GM23338 (cell line): ENCODE measurements around the gene CMIP. TPM values are rescaled to one million over a fixed set of nuclear protein-coding genes. Genes with fewer than 3 reads are reported as not detected.

Experiments used
- ATAC-seq: fragments of 200-7000 bp; cut with Tn5 transposase; 3 replicates; pipeline ENCODE4 v1.9.1; 2020
- DNase-seq: peaks from one replicate; pipeline ENCODE4 v3.0.0-alpha.2; 2015; ENCODE audit warnings: low spot score
- H2AFZ ChIP-seq: fragments of 200-600 bp; sonication (generic); 2 replicates; pipeline ENCODE4 v1.8.0; 2016; ENCODE audit warnings: antibody characterized with exemption, mild to moderate bottlenecking, moderate library complexity
- H3F3A ChIP-seq: fragments of 200-600 bp; sonication (generic); replicated peaks from 2 replicates; pipeline ENCODE4 v1.8.0; 2017; ENCODE audit warnings: antibody characterized with exemption, mixed run types, low read depth
- H3K27ac ChIP-seq: fragments of 200-600 bp; sonication (generic); 2 replicates; pipeline ENCODE4 v1.6.1; 2016; ENCODE audit warnings: low read depth
- H3K27me3 ChIP-seq: fragments of 200-600 bp; sonication (generic); 2 replicates; pipeline ENCODE4 v1.8.0; 2016; ENCODE audit warnings: mild to moderate bottlenecking, mixed run types, moderate library complexity; ENCODE audit not compliant: insufficient read depth
- H3K36me3 ChIP-seq: fragments of 200-600 bp; sonication (generic); 2 replicates; pipeline ENCODE4 v1.8.0; 2016; ENCODE audit warnings: mild to moderate bottlenecking; ENCODE audit not compliant: insufficient read depth
- H3K4me1 ChIP-seq: fragments of 200-600 bp; sonication (generic); 2 replicates; pipeline ENCODE4 v1.8.0; 2016; ENCODE audit warnings: mild to moderate bottlenecking, moderate library complexity; ENCODE audit not compliant: insufficient read depth
- H3K4me2 ChIP-seq: fragments of 200-600 bp; sonication (generic); 2 replicates; pipeline ENCODE4 v1.7.1; 2017; ENCODE audit warnings: mixed run types
- H3K4me3 ChIP-seq: fragments of 200-600 bp; sonication (generic); 2 replicates; pipeline ENCODE4 v1.6.1; 2016; ENCODE audit warnings: mixed run types
- H3K79me2 ChIP-seq: fragments of 200-600 bp; sonication (generic); replicated peaks from 2 replicates; pipeline ENCODE4 v1.8.0; 2017; ENCODE audit warnings: mild to moderate bottlenecking; ENCODE audit not compliant: insufficient read depth
- H3K9me2 ChIP-seq: fragments of 200-600 bp; sonication (generic); 2 replicates; pipeline ENCODE4 v1.8.0; 2017; ENCODE audit not compliant: insufficient read depth
- H4K20me1 ChIP-seq: fragments of 200-600 bp; sonication (generic); replicated peaks from 2 replicates; pipeline ENCODE4 v1.8.0; 2017; ENCODE audit warnings: mild to moderate bottlenecking; ENCODE audit not compliant: insufficient read depth
- H3K27ac Mint-ChIP-seq: 2 replicates; pipeline ENCODE4 v1.8.0; 2020; ENCODE audit warnings: inconsistent platforms, mild to moderate bottlenecking, moderate library complexity, mixed read lengths
- H3K27me3 Mint-ChIP-seq: 3 replicates; pipeline ENCODE4 v1.8.0; 2022; ENCODE audit warnings: low read depth, mild to moderate bottlenecking, moderate library complexity, mixed read lengths, inconsistent platforms; ENCODE audit not compliant: insufficient read depth, poor library complexity
- H3K36me3 Mint-ChIP-seq: 3 replicates; pipeline ENCODE4 v1.8.0; 2021; ENCODE audit warnings: low read depth, mild to moderate bottlenecking, inconsistent platforms, moderate library complexity, mixed read lengths
- H3K4me1 Mint-ChIP-seq: 3 replicates; pipeline ENCODE4 v1.8.0; 2020; ENCODE audit warnings: mild to moderate bottlenecking, inconsistent platforms, mixed read lengths
- H3K4me3 Mint-ChIP-seq: 3 replicates; pipeline ENCODE4 v1.8.0; 2021; ENCODE audit warnings: moderate library complexity, mild to moderate bottlenecking, inconsistent platforms, mixed read lengths
- H3K9me3 Mint-ChIP-seq: 3 replicates; pipeline ENCODE4 v1.8.0; 2020; ENCODE audit warnings: moderate library complexity, mild to moderate bottlenecking, inconsistent platforms, mixed read lengths
- EZH2 ChIP-seq: fragments of 200-600 bp; sonication (generic); IDR thresholded peaks from one replicate; pipeline ENCODE4 v1.8.0; 2017; ENCODE audit warnings: antibody characterized with exemption, mild to moderate bottlenecking, low read depth; ENCODE audit not compliant: unreplicated experiment
- EZH2phosphoT487 ChIP-seq: fragments of 200-600 bp; sonication (generic); IDR thresholded peaks from one replicate; pipeline ENCODE4 v1.8.1; 2018; ENCODE audit warnings: antibody characterized with exemption; ENCODE audit not compliant: unreplicated experiment
- JUNB ChIP-seq: IDR thresholded peaks from one replicate; pipeline ENCODE4 v1.6.1; 2016; ENCODE audit warnings: antibody characterized with exemption; ENCODE audit not compliant: unreplicated experiment
- NANOG ChIP-seq: IDR thresholded peaks from 2 replicates; pipeline ENCODE4 v1.6.1; 2016; ENCODE audit warnings: antibody characterized with exemption, borderline replicate concordance
- STAT1 ChIP-seq: IDR thresholded peaks from one replicate; pipeline ENCODE4 v1.6.1; 2016; ENCODE audit warnings: antibody characterized with exemption; ENCODE audit not compliant: unreplicated experiment
- ZNF114 ChIP-seq: fragments of 250-450 bp; sonication (Bioruptor Pico); IDR thresholded peaks from 2 replicates; pipeline ENCODE4 v1.5.0; 2020; ENCODE audit warnings: mild to moderate bottlenecking, moderate library complexity
- polyA plus RNA-seq: library from polyadenylated mRNA; unstranded; fragments of >200 nt; fragmentation: Nextera tagmentation; extraction: Ambion mirVana; gene quantifications from 2 replicates; pipeline ENCODE4 v1.2.1, GENCODE V29; 2016
- total RNA-seq: library from RNA; depleted of rRNA; stranded (reverse); fragments of >200 nt; shearing (Covaris generic); gene quantifications from 2 replicates; pipeline ENCODE4 v1.2.3, GENCODE V29; 2014
- TF ChIP-seq, protein P1 (sequence below): fragments of 250-450 bp; sonication (Bioruptor Pico); IDR thresholded peaks from 2 replicates; pipeline ENCODE4 v1.5.0; 2020; ENCODE audit warnings: mild to moderate bottlenecking, moderate library complexity
- TF ChIP-seq, protein P2 (sequence below): IDR thresholded peaks from 2 replicates; pipeline ENCODE4 v1.6.1; 2016; ENCODE audit warnings: antibody characterized with exemption
- TF ChIP-seq, protein P3 (sequence below): IDR thresholded peaks from one replicate; pipeline ENCODE4 v1.6.1; 2018; ENCODE audit warnings: antibody characterized with exemption; ENCODE audit not compliant: unreplicated experiment
- TF ChIP-seq, protein P4 (sequence below), 2 experiments: fragments of 200-600 bp in 1 of 2; sonication (generic) in 1 of 2; conservative IDR thresholded peaks; 2 replicates each; pipeline versions ENCODE4 v1.5.1 to v1.6.1; 2016 to 2017; ENCODE audit warnings: antibody characterized with exemption in 2 of 2, low read depth in 2 of 2, mild to moderate bottlenecking in 2 of 2, moderate library complexity in 1 of 2

The CMIP gene
- total and polyA plus RNA-seq, 2 experiments from 2014 or later: 9.5 to 62.3 TPM

DNA sequence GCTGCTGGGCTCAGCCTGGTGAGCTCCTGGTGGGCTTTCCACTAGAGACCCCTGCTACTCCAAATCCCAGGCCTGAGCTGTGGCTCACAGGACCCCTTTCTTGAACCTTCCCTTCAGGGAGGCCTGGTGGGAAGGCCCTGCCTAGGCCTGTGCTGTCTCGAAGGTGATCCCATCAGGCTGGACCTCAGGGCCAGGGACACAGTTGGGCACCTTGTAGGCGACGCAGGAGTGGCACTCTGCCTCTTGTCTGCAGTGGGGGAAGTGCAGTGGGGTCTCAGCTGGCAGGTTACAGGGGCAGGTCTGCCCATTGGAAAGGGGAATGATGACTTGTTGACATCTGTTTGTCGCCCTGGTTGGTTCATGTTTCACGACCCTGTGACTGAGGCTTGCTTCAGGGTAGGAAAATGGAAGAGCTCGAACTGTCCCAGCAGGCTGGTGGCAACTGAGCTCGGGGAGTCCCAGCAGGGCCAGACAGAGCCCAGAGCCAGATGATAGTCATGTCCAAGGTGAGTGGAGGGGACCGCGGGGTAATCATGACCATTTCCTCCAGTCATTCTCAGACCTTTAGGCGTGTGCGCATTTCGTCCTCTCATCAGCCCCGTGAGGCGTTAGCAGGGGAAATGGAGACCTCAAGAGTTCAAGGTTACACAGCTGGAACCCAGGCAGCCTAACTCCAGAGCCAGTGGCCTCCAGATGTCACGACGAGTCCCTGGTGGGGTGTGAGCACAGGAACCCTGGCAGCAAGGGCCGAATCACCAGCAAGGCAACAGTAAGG, 11.3 kb downstream of the CMIP start (continued):
- TF ChIP-seq, protein P1, sequence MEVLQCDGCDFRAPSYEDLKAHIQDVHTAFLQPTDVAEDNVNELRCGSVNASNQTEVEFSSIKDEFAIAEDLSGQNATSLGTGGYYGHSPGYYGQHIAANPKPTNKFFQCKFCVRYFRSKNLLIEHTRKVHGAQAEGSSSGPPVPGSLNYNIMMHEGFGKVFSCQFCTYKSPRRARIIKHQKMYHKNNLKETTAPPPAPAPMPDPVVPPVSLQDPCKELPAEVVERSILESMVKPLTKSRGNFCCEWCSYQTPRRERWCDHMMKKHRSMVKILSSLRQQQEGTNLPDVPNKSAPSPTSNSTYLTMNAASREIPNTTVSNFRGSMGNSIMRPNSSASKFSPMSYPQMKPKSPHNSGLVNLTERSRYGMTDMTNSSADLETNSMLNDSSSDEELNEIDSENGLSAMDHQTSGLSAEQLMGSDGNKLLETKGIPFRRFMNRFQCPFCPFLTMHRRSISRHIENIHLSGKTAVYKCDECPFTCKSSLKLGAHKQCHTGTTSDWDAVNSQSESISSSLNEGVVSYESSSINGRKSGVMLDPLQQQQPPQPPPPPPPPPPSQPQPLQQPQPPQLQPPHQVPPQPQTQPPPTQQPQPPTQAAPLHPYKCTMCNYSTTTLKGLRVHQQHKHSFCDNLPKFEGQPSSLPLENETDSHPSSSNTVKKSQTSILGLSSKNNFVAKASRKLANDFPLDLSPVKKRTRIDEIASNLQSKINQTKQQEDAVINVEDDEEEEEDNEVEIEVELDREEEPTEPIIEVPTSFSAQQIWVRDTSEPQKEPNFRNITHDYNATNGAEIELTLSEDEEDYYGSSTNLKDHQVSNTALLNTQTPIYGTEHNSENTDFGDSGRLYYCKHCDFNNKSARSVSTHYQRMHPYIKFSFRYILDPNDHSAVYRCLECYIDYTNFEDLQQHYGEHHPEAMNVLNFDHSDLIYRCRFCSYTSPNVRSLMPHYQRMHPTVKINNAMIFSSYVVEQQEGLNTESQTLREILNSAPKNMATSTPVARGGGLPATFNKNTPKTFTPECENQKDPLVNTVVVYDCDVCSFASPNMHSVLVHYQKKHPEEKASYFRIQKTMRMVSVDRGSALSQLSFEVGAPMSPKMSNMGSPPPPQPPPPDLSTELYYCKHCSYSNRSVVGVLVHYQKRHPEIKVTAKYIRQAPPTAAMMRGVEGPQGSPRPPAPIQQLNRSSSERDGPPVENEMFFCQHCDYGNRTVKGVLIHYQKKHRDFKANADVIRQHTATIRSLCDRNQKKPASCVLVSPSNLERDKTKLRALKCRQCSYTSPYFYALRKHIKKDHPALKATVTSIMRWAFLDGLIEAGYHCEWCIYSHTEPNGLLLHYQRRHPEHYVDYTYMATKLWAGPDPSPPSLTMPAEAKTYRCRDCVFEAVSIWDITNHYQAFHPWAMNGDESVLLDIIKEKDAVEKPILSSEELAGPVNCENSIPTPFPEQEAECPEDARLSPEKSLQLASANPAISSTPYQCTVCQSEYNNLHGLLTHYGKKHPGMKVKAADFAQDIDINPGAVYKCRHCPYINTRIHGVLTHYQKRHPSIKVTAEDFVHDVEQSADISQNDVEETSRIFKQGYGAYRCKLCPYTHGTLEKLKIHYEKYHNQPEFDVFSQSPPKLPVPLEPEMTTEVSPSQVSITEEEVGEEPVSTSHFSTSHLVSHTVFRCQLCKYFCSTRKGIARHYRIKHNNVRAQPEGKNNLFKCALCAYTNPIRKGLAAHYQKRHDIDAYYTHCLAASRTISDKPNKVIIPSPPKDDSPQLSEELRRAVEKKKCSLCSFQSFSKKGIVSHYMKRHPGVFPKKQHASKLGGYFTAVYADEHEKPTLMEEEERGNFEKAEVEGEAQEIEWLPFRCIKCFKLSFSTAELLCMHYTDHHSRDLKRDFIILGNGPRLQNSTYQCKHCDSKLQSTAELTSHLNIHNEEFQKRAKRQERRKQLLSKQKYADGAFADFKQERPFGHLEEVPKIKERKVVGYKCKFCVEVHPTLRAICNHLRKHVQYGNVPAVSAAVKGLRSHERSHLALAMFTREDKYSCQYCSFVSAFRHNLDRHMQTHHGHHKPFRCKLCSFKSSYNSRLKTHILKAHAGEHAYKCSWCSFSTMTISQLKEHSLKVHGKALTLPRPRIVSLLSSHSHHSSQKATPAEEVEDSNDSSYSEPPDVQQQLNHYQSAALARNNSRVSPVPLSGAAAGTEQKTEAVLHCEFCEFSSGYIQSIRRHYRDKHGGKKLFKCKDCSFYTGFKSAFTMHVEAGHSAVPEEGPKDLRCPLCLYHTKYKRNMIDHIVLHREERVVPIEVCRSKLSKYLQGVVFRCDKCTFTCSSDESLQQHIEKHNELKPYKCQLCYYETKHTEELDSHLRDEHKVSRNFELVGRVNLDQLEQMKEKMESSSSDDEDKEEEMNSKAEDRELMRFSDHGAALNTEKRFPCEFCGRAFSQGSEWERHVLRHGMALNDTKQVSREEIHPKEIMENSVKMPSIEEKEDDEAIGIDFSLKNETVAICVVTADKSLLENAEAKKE (CRISPR knock-in tag): no peak
- TF ChIP-seq, protein P2, sequence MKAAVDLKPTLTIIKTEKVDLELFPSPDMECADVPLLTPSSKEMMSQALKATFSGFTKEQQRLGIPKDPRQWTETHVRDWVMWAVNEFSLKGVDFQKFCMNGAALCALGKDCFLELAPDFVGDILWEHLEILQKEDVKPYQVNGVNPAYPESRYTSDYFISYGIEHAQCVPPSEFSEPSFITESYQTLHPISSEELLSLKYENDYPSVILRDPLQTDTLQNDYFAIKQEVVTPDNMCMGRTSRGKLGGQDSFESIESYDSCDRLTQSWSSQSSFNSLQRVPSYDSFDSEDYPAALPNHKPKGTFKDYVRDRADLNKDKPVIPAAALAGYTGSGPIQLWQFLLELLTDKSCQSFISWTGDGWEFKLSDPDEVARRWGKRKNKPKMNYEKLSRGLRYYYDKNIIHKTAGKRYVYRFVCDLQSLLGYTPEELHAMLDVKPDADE: no peak
- no peak for TF ChIP-seq STAT1

DNA sequence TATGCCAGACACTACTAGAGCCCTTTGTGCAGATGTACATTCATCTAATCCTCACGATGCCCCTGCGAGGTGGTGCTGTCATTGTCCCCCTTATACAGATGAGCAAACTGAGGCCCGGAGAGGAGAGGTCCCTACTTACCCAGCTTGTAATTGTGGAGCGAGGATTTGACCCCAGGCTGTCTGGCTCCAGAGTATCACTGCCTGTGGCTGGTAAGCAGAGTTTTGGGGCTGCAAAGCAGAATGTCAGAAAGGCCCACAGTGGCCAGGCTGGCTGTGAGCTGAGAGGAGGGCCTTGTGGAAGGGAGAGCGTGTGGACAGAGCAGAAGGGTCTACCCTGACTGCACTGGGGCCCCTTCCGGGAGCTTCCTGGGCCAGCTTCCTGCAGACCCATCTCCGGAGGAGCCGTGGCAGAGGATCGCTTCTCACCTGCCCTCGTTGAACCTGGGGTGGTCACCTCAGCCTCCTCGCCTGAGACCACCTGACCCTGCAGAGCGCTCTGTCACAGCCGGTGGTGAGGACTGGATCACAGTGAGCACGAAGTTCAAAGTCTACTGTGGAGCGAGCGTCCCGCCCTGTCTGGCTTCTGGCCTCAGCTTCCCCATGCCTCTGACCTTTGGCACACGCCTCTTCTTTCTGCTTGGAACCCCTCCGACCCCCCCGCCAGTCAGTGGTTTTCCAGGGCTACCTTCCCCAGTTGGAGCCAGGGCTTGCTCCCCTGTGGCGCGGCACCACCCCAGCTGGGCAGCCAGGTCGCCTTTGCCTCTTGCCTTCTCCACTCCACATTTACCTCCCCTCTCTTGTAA, 12.1 kb downstream of the CMIP start:
- Histone ChIP-seq H3K4me1 (peaks cover 17% of the 10 kb centered on the region), H2AFZ (no peak overlapping the region), H3K4me2 (no peak overlapping the region), H3F3A (no peaks in the 10 kb centered on the region), H3K36me3 (no peaks in the 10 kb centered on the region), H3K4me3 (no peak overlapping the region), H3K27me3 (no peaks in the 10 kb centered on the region), H3K79me2 (peaks cover 100% of the 10 kb centered on the region), H3K27ac (no peak overlapping the region), H4K20me1 (peaks cover 47% of the 10 kb centered on the region), H3K9me2 (no peaks in the 10 kb centered on the region)
- peaks cover 51% of the 10 kb centered on the region for H3K4me1 Mint-ChIP-seq
- no peak for ATAC-seq
- peaks cover 20% of the 10 kb centered on the region for H3K36me3 Mint-ChIP-seq
- H3K9me3 Mint-ChIP-seq: no peaks in the 10 kb centered on the region
- no peak for DNase-seq
- H3K4me3 Mint-ChIP-seq: no peak overlapping the region
- H3K27me3 Mint-ChIP-seq: peaks cover 13% of the 10 kb centered on the region
- H3K27ac Mint-ChIP-seq: peak overlapping the region; percentile 70
- TF ChIP-seq ZNF114 (no peak), NANOG (no peak), JUNB (no peak), EZH2phosphoT487 (no peak), EZH2 (no peak)
- TF ChIP-seq, protein P3, sequence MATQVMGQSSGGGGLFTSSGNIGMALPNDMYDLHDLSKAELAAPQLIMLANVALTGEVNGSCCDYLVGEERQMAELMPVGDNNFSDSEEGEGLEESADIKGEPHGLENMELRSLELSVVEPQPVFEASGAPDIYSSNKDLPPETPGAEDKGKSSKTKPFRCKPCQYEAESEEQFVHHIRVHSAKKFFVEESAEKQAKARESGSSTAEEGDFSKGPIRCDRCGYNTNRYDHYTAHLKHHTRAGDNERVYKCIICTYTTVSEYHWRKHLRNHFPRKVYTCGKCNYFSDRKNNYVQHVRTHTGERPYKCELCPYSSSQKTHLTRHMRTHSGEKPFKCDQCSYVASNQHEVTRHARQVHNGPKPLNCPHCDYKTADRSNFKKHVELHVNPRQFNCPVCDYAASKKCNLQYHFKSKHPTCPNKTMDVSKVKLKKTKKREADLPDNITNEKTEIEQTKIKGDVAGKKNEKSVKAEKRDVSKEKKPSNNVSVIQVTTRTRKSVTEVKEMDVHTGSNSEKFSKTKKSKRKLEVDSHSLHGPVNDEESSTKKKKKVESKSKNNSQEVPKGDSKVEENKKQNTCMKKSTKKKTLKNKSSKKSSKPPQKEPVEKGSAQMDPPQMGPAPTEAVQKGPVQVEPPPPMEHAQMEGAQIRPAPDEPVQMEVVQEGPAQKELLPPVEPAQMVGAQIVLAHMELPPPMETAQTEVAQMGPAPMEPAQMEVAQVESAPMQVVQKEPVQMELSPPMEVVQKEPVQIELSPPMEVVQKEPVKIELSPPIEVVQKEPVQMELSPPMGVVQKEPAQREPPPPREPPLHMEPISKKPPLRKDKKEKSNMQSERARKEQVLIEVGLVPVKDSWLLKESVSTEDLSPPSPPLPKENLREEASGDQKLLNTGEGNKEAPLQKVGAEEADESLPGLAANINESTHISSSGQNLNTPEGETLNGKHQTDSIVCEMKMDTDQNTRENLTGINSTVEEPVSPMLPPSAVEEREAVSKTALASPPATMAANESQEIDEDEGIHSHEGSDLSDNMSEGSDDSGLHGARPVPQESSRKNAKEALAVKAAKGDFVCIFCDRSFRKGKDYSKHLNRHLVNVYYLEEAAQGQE: no peak
- TF ChIP-seq, protein P4, sequence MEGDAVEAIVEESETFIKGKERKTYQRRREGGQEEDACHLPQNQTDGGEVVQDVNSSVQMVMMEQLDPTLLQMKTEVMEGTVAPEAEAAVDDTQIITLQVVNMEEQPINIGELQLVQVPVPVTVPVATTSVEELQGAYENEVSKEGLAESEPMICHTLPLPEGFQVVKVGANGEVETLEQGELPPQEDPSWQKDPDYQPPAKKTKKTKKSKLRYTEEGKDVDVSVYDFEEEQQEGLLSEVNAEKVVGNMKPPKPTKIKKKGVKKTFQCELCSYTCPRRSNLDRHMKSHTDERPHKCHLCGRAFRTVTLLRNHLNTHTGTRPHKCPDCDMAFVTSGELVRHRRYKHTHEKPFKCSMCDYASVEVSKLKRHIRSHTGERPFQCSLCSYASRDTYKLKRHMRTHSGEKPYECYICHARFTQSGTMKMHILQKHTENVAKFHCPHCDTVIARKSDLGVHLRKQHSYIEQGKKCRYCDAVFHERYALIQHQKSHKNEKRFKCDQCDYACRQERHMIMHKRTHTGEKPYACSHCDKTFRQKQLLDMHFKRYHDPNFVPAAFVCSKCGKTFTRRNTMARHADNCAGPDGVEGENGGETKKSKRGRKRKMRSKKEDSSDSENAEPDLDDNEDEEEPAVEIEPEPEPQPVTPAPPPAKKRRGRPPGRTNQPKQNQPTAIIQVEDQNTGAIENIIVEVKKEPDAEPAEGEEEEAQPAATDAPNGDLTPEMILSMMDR (conservative IDR thresholded peaks at IDR 0.05; ENCODE audit: low read depth in 2 of 2): no peak
